PC-3 (cell line): ENCODE data around the gene RBMS3. TPM values are rescaled to one million over a fixed set of nuclear protein-coding genes. Genes with fewer than 3 reads are reported as not detected.
"Not testable (repeated sequence)": the region's sequence is repeated elsewhere in the genome, so short reads cannot be mapped to it uniquely, and the experiment has no call there.

ENCODE experiments used
- ATAC-seq: fragments of 200-7000 bp; cut with Tn5 transposase; 2 replicates; pipeline ENCODE4 v1.9.1; 2020; ENCODE audit warnings: mild to moderate bottlenecking, moderate library complexity
- BruUV-seq: library from RNA; stranded (reverse); fragments of 400-500 nt; replicated peaks from 2 replicates; lab custom pipeline; 2021; lab: Mats Ljungman, UMichigan
- CTCF ChIA-PET: fragments of 300-600 bp; sonication (Branson Sonifier 250); formaldehyde crosslinking; loops from one replicate; lab custom pipeline; 2022; ENCODE audit warnings: antibody characterized with exemption; lab: Charles Lee
- POLR2A ChIA-PET: fragments of 300-600 bp; sonication (Branson Sonifier 250); formaldehyde crosslinking; loops from one replicate; lab custom pipeline; 2022; ENCODE audit warnings: antibody characterized with exemption; ENCODE audit not compliant: unreplicated experiment; lab: Charles Lee
- DNase-seq: peaks from one replicate; pipeline ENCODE4 v3.0.0-alpha.2; 2015
- H2AFZ ChIP-seq: fragments of 300-600 bp; sonication (generic); 2 replicates; pipeline ENCODE4 v1.6.0; 2016; ENCODE audit warnings: antibody characterized with exemption, low read length
- H3F3A ChIP-seq: fragments of 300-600 bp; sonication (generic); one replicate; pipeline ENCODE4 v1.6.0; 2017; ENCODE audit warnings: antibody characterized with exemption, low read length, control low read depth, mild to moderate bottlenecking; ENCODE audit not compliant: unreplicated experiment
- H3K27ac ChIP-seq: fragments of 300-600 bp; sonication (generic); 2 replicates; pipeline ENCODE4 v1.5.1; 2016; ENCODE audit warnings: mild to moderate bottlenecking, low read length
- H3K27me3 ChIP-seq: fragments of 300-600 bp; sonication (generic); 2 replicates; pipeline ENCODE4 v1.6.1; 2016; ENCODE audit warnings: low read length, mixed read lengths
- H3K36me3 ChIP-seq: fragments of 300-600 bp; sonication (generic); 2 replicates; pipeline ENCODE4 v1.6.1; 2016; ENCODE audit warnings: low read depth, mixed run types, low read length, mixed read lengths
- H3K4me1 ChIP-seq: fragments of 300-600 bp; sonication (generic); 2 replicates; pipeline ENCODE4 v1.5.1; 2016; ENCODE audit warnings: low read length; ENCODE audit not compliant: insufficient read depth
- H3K4me2 ChIP-seq: fragments of 300-600 bp; sonication (generic); 2 replicates; pipeline ENCODE4 v1.6.0; 2016; ENCODE audit warnings: low read length
- H3K4me3 ChIP-seq: fragments of 300-600 bp; sonication (generic); 2 replicates; pipeline ENCODE4 v1.5.1; 2016; ENCODE audit warnings: mild to moderate bottlenecking, low read length, mixed read lengths
- H3K79me2 ChIP-seq: fragments of 300-600 bp; sonication (generic); 2 replicates; pipeline ENCODE4 v1.6.1; 2017; ENCODE audit warnings: low read length, mixed read lengths
- H3K9ac ChIP-seq: fragments of 300-600 bp; sonication (generic); 2 replicates; pipeline ENCODE4 v1.6.0; 2016; ENCODE audit warnings: mild to moderate bottlenecking, low read length
- H3K9me2 ChIP-seq: fragments of 300-600 bp; sonication (generic); replicated peaks from 2 replicates; pipeline ENCODE4 v1.6.1; 2016; ENCODE audit warnings: mixed run types, low read length, mixed read lengths
- H3K9me3 ChIP-seq: fragments of 300-600 bp; sonication (generic); 2 replicates; pipeline ENCODE4 v1.6.1; 2016; ENCODE audit warnings: low read length, mixed read lengths
- H4K20me1 ChIP-seq: fragments of 300-600 bp; sonication (generic); 2 replicates; pipeline ENCODE4 v1.6.1; 2016; ENCODE audit warnings: low read length, mixed read lengths
- CTCF ChIP-seq: fragments of 300-600 bp; sonication (generic); conservative IDR thresholded peaks from 2 replicates; pipeline ENCODE4 v1.5.1; 2017; ENCODE audit warnings: antibody characterized with exemption, low read depth, mild to moderate bottlenecking, low read length
- EZH2 ChIP-seq: fragments of 300-600 bp; sonication (generic); IDR thresholded peaks from one replicate; pipeline ENCODE4 v1.6.1; 2017; ENCODE audit warnings: antibody characterized with exemption, mild to moderate bottlenecking, low read length; ENCODE audit not compliant: unreplicated experiment
- EZH2phosphoT487 ChIP-seq: fragments of 300-600 bp; sonication (generic); IDR thresholded peaks from 2 replicates; pipeline ENCODE4 v1.6.1; 2018; ENCODE audit warnings: mild to moderate bottlenecking, antibody characterized with exemption, low read length, borderline replicate concordance
- intact Hi-C: fragments of 100-400 bp; cut with micrococcal nuclease; formaldehyde crosslinking; loops from 2 replicates; pipeline ENCODE4 v1.9.0; 2023
- total RNA-seq: library from RNA; depleted of rRNA; stranded (reverse); fragments of >200 nt; gene quantifications from 2 replicates; pipeline ENCODE4 v1.2.3, GENCODE V29; 2014

Gene RBMS3
- total RNA-seq, 1 experiment from 2014 or later, result 5.4 TPM

DNA sequence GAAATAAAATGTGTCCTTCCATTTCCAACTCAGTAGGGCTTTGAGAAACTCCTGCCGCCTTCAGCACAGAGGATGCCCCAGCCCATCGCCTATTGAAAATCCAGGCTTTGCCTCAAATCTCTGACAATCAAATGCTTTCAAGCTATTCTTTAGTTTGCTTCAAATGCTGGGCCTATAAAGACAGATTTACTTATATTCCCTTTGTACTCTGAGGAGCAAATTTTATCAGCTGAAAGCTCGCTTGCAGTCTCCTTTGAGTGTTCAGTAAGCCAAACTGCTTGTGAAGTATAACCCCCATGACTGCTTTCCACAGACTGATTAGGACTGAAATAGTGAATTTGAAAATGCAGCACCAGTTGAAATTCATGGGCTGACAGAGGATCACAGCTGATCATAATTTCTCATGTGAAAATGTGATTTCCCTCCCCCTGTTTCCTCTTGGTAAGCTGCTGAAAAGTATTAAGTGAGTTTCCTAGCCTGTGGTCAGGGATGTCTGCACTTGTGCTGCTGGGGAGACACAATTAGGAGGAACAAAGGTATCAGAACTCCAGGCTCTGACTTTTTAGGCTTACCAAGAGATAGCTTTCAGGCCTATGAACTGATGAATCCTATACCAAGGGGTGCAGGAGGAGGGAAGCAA is 762.2 kb downstream of the RBMS3 start:
- ChIA-PET POLR2A (interaction anchor here (0.5 kb wide), 1 partner anchor 1489 kb away, joined by 3 read pairs; no protein-coding TSS in a partner anchor), CTCF (interaction anchor here (0.6 to 1.5 kb wide), 8 partner anchors 13 to 724 kb away, joined by 3 to 21 read pairs (median 4); no protein-coding TSS in a partner anchor)
- H4K20me1 ChIP-seq, result no peaks in the 10 kb centered on the region
- no peaks in the 10 kb centered on the region for H3K9me3 ChIP-seq
- no peaks in the 10 kb centered on the region for H3K4me1 ChIP-seq
- no peaks in the 10 kb centered on the region for H3K9me2 ChIP-seq
- no peak overlapping the region for H3K4me2 ChIP-seq
- no peak overlapping the region for H2AFZ ChIP-seq
- DNase-seq (no peak), ATAC-seq (no peak)
- H3K27me3 ChIP-seq, result no peaks in the 10 kb centered on the region
- no peak overlapping the region for H3K4me3 ChIP-seq
- no peaks in the 10 kb centered on the region for H3K79me2 ChIP-seq
- no peak overlapping the region for H3K9ac ChIP-seq
- no peaks in the 10 kb centered on the region for H3K36me3 ChIP-seq
- no peak overlapping the region for H3K27ac ChIP-seq
- TF ChIP-seq CTCF (no peak), EZH2phosphoT487 (no peak), EZH2 (no peak)
- no peaks in the 10 kb centered on the region for H3F3A ChIP-seq
- intact Hi-C loops, result loop anchor here (1.0 to 10.0 kb wide), 7 partner anchors 70 to 708 kb away; no protein-coding TSS in a partner anchor
- BruUV-seq, result no TSS peak

DNA sequence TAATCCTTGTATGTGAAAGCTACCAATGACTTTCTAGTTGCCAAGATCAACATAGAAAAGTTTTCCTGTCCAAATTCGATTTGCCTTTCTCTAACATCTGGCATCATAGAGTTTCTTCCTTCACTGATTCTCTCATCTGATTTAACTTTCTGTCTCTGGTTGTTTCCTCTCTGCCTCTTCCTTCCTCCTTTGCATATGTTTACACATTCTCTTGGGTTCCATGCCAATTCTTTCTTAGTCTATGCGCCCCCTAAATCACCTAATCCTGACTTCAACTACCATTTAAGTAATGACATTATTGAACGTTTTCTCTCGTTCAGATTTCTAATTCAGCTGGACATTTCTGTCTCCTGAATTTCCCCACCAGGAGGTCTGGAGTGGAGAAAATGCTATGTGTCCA is 763.6 kb downstream of the RBMS3 start:
- TF ChIP-seq EZH2, result no peak
- TF ChIP-seq CTCF, result no peak
- no peak for TF ChIP-seq EZH2phosphoT487
- intact Hi-C loops, result loop anchor here (5.0 to 10.0 kb wide), 2 partner anchors 243 to 310 kb away; no protein-coding TSS in a partner anchor
- POLR2A ChIA-PET, result no interaction called here
- Histone ChIP-seq H3K9me2 (no peaks in the 10 kb centered on the region), H4K20me1 (no peaks in the 10 kb centered on the region), H3K27me3 (no peaks in the 10 kb centered on the region), H3F3A (no peaks in the 10 kb centered on the region), H3K4me2 (no peak overlapping the region), H3K36me3 (no peaks in the 10 kb centered on the region), H3K9me3 (no peaks in the 10 kb centered on the region), H3K9ac (no peak overlapping the region), H3K4me1 (no peaks in the 10 kb centered on the region), H3K4me3 (no peak overlapping the region), H2AFZ (no peak overlapping the region), H3K27ac (no peak overlapping the region), H3K79me2 (no peaks in the 10 kb centered on the region)
- DNase-seq, result no peak
- ATAC-seq, result no peak
- CTCF ChIA-PET, result interaction anchor here (0.6 kb wide), 1 partner anchor 1176 kb away, joined by 3 read pairs; no protein-coding TSS in a partner anchor
- no TSS peak for BruUV-seq

DNA sequence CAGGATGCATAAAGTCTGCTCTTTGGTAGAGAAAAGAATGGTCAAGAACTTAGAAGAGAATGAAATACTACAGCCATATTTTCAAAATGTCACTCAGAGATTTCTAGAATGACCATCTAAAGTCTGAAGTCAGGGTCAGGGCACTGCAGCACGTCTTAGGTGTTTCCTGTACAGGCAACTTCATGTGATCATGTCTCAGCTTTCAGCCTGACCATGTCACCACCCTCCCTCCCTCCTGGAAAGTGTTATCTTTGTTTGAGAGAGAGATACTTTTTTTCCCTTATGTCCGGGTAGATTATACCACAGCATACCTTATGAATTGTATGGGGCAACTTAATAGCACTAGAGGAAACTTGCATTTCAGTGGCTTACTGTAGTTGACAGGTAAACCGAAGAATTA is 767.6 kb downstream of the RBMS3 start:
- intact Hi-C loops, result loop anchor here (10.0 kb wide), 1 partner anchor 306 kb away; no protein-coding TSS in a partner anchor
- TF ChIP-seq EZH2 (no peak), CTCF (no peak), EZH2phosphoT487 (no peak)
- no peak overlapping the region for H2AFZ ChIP-seq
- H4K20me1 ChIP-seq, result no peaks in the 10 kb centered on the region
- no peak overlapping the region for H3K4me2 ChIP-seq
- no peaks in the 10 kb centered on the region for H3F3A ChIP-seq
- no peaks in the 10 kb centered on the region for H3K9me3 ChIP-seq
- no peak overlapping the region for H3K9ac ChIP-seq
- POLR2A ChIA-PET, result no interaction called here
- CTCF ChIA-PET, result no interaction called here
- H3K9me2 ChIP-seq, result no peaks in the 10 kb centered on the region
- ATAC-seq (no peak), DNase-seq (no peak)
- no peaks in the 10 kb centered on the region for H3K36me3 ChIP-seq
- H3K4me1 ChIP-seq, result no peaks in the 10 kb centered on the region
- no peak overlapping the region for H3K27ac ChIP-seq
- H3K79me2 ChIP-seq, result no peaks in the 10 kb centered on the region
- H3K4me3 ChIP-seq, result no peak overlapping the region
- H3K27me3 ChIP-seq, result no peaks in the 10 kb centered on the region
- no TSS peak for BruUV-seq

DNA sequence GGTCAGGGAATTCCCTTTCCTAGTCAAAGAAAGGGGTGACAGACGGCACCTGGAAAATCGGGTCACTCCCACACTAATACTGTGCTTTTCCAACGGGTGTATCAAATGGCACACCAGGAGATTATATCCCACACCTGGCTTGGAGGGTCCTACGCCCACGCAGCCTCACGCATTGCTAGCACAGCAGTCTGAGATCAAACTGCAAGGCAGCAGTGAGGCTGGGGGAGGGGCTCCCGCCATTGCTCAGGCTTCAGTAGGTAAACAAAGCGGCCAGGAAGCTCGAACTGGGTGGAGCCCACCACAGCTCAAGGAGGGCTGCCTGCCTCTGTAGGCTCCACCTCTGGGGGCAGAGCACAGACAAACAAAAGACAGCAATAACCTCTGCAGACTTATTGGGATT is 769.2 kb downstream of the RBMS3 start:
- POLR2A ChIA-PET, H3K36me3 ChIP-seq, H3K9ac ChIP-seq, H3K4me1 ChIP-seq, H3K4me3 ChIP-seq, H3K4me2 ChIP-seq, DNase-seq, H2AFZ ChIP-seq, H3K9me2 ChIP-seq, intact Hi-C loops, BruUV-seq, H3K27me3 ChIP-seq, H3F3A ChIP-seq, H4K20me1 ChIP-seq, H3K9me3 ChIP-seq, H3K27ac ChIP-seq, H3K79me2 ChIP-seq, CTCF ChIA-PET, ATAC-seq: not testable (repeated sequence)
